Lung (tissue), 12 donors: ENCODE measurements around the gene ARGLU1. TPM values are rescaled to one million over a fixed set of nuclear protein-coding genes. Genes with fewer than 3 reads are reported as not detected.
A peak's percentile ranks its signal among the peaks of the same experiment; 100 is the strongest.

ENCODE experiments used
- ATAC-seq: fragments of 200-7000 bp; cut with Tn5 transposase; one replicate; pipeline ENCODE4 v1.9.1; 2020; ENCODE audit warnings: moderate number of reproducible peaks; ENCODE audit not compliant: insufficient read depth, low FRiP score
- DNase-seq, 3 donors: peaks; one replicate each; pipeline ENCODE4 v3.0.0-alpha.2; 2013 to 2017
- H3K27ac ChIP-seq, 2 donors: one replicate each; pipeline ENCODE4 v1.5.1; 2013; ENCODE audit warnings: mild to moderate bottlenecking in 2 of 2, moderate library complexity in 2 of 2, control low read depth in 1 of 2, inconsistent platforms in 1 of 2, low read depth in 1 of 2, low read length in 1 of 2
- H3K27me3 ChIP-seq, 3 donors: one replicate each; pipeline ENCODE4 v1.5.1; 2013; ENCODE audit warnings: low read length in 2 of 3; ENCODE audit not compliant: control insufficient read depth in 3 of 3, insufficient read depth in 3 of 3
- H3K36me3 ChIP-seq, 4 donors: one replicate each; pipeline ENCODE4 v1.5.1; 2013; ENCODE audit warnings: low read length in 4 of 4, mild to moderate bottlenecking in 1 of 4, moderate library complexity in 1 of 4; ENCODE audit not compliant: control insufficient read depth in 4 of 4, insufficient read depth in 4 of 4
- H3K4me1 ChIP-seq, 5 donors: one replicate each; pipeline ENCODE4 v1.5.1; 2013; ENCODE audit warnings: low read length in 5 of 5, mild to moderate bottlenecking in 2 of 5, moderate library complexity in 1 of 5; ENCODE audit not compliant: control insufficient read depth in 5 of 5, insufficient read depth in 5 of 5
- H3K4me3 ChIP-seq: one replicate; pipeline ENCODE4 v1.5.1; 2013; ENCODE audit warnings: mild to moderate bottlenecking, control low read depth, moderate library complexity
- H3K9ac ChIP-seq, 2 donors: one replicate each; pipeline ENCODE4 v1.5.1; 2013; ENCODE audit warnings: low read length in 2 of 2, control low read depth in 1 of 2; ENCODE audit not compliant: insufficient read depth in 1 of 2
- H3K9me3 ChIP-seq, 4 donors: one replicate each; pipeline ENCODE4 v1.5.1; 2013; ENCODE audit warnings: low read length in 3 of 4, mild to moderate bottlenecking in 1 of 4, moderate library complexity in 1 of 4; ENCODE audit not compliant: control insufficient read depth in 4 of 4, insufficient read depth in 3 of 4
- WGBS, 2 donors: extraction: QIAGEN DNeasy Blood & Tissue Kit; methylation state at CpG; one replicate each; pipeline ENCODE4 v1.1.7; 2013; 5-methylcytosine and 5-hydroxymethylcytosine counted together
- polyA plus RNA-seq, 2 donors: library from polyadenylated mRNA; stranded (reverse); fragments of 200-250 nt; gene quantifications; one replicate each; pipeline ENCODE4 v1.2.1, GENCODE V29; 2013
- total RNA-seq, 2 donors: library from RNA; depleted of rRNA in 1 of 2; stranded (reverse); fragments of >200 nt in 1 of 2; gene quantifications; one replicate each; pipeline ENCODE4 v1.2.1, GENCODE V29; 2014 to 2021
- TF ChIP-seq, protein P1 (sequence below): IDR thresholded peaks from 2 replicates; pipeline ENCODE4 v1.5.1; 2012; ENCODE audit warnings: mild to moderate bottlenecking; ENCODE audit errors: control extremely low read depth, extremely low read depth
- donor health status: control.
- donor health status: control.
- donor health status: Bipolar disorder and iron deficiency.
- donor health status: healthy.
- donor health status: DM: yes; HTN: yes; CAD: no.

The ARGLU1 gene
- total and polyA plus RNA-seq, 4 donors, result 58.8 to 256 (median 91.5) TPM

- no peaks in the 10 kb centered on the region for H3K9me3 ChIP-seq
- TF ChIP-seq, protein P1, sequence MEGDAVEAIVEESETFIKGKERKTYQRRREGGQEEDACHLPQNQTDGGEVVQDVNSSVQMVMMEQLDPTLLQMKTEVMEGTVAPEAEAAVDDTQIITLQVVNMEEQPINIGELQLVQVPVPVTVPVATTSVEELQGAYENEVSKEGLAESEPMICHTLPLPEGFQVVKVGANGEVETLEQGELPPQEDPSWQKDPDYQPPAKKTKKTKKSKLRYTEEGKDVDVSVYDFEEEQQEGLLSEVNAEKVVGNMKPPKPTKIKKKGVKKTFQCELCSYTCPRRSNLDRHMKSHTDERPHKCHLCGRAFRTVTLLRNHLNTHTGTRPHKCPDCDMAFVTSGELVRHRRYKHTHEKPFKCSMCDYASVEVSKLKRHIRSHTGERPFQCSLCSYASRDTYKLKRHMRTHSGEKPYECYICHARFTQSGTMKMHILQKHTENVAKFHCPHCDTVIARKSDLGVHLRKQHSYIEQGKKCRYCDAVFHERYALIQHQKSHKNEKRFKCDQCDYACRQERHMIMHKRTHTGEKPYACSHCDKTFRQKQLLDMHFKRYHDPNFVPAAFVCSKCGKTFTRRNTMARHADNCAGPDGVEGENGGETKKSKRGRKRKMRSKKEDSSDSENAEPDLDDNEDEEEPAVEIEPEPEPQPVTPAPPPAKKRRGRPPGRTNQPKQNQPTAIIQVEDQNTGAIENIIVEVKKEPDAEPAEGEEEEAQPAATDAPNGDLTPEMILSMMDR, result no peak
- no peak overlapping the region for H3K9ac ChIP-seq
- H3K4me3 ChIP-seq, result no peak overlapping the region
- ATAC-seq (peak; percentile 64), DNase-seq (no peak)
- peaks cover 2 to 27% (median 13%) of the 10 kb centered on the region in 5 donors for H3K4me1 ChIP-seq
- WGBS, 2 donors, result 26 to 45% methylated on average over 17 of the region's 17 CpGs
- no peaks in the 10 kb centered on the region for H3K27me3 ChIP-seq
- peak overlapping the region in 1 of 2 donors; percentile 21 for H3K27ac ChIP-seq
- H3K36me3 ChIP-seq, result peaks cover 0 to 29% (median 21%) of the 10 kb centered on the region in 4 donors
These were observed 74.3 kb downstream of the ARGLU1 start for GRCh38 chr13:106493533-106494220.

DNA sequence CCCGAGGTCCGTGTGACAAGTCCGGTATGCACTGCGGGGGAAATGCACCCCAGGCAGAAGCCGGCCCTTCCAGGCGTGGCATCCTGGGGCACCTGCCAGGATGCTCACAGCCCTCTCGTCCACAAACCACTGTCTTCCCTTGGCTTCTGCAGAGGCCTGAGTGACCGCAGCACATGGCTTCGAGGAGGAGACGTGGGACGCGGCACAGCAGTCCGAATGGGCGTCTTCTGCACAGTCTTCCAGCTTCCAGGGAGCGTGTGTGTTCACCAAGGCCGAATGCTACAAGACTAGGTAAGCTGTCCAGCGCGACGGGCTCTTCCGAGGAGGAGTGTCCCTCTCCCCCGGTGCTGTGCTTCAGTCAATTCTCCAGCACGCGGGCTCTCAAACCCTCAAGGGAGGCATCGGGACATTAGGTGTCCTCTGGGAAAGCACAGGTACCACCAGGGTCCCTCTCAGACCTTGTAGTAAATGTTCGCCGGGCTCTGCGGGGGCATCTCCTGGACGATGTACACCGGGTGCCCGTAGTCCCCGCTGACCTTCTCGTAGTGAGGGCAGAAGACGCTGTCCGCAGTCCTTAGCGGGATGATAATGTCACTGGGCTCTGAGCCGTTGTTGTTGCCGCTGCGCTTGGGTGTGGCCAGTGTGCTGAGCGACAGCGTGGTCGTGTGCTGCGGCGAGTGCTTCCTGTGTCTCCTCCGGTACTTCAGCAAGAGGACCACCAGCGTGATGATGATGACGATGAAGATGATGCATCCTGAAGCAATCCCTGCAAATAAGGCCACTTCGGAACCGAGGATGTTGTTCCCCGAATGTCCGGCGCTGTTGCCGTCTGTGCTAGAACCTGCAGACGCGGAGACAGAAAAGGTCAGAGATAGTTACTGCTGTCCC, 75.1 kb downstream of the ARGLU1 start:
- H3K27ac ChIP-seq, result peak overlapping the region in 1 of 2 donors; percentile 21
- 88 to 89% methylated on average over 54 of the region's 54 CpGs for WGBS, 2 donors
- H3K4me3 ChIP-seq, result no peak overlapping the region
- no peaks in the 10 kb centered on the region for H3K9me3 ChIP-seq
- DNase-seq (no peak), ATAC-seq (no peak)
- H3K9ac ChIP-seq, result no peak overlapping the region
- peaks cover 5 to 28% (median 11%) of the 10 kb centered on the region in 5 donors for H3K4me1 ChIP-seq
- no peaks in the 10 kb centered on the region for H3K27me3 ChIP-seq
- TF ChIP-seq, protein P1, result no peak
- peaks cover 0 to 29% (median 21%) of the 10 kb centered on the region in 4 donors for H3K36me3 ChIP-seq

DNA sequence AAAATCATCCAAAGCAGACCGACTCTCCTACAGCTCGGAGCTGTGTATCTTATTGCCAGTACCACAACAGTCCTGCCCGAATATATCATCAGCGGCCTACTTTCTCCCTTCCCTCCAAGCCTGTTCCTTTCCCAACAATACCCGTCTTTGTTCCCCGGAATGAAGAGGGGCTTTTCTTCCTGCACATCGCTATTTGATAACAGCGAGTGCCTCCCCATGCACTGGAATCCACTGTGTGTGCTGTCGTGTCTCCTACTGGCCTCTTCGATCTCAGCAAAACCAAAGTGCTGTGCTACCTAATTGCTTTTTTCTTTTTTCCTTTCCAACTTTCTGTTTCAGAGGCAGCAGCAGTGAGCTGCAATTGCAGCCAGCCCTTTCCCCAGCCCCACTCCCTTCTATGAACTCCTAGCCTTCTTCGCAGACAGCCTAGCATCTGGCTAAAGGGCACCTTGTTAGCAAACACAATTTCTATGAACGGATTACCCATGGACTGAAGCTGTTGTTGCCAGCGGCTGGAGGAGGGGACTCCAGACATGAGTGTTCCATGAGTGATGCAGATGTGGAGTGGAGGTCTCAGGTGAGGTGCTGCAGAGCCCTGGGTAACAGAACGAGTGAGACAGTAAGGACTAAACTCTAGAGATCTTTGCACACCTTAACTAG, 75.9 kb downstream of the ARGLU1 start:
- H3K27ac ChIP-seq, result no peak overlapping the region
- H3K4me1 ChIP-seq, result peaks cover 5 to 28% (median 11%) of the 10 kb centered on the region in 5 donors
- H3K36me3 ChIP-seq, result peaks cover 0 to 29% (median 21%) of the 10 kb centered on the region in 4 donors
- H3K4me3 ChIP-seq, result no peak overlapping the region
- no peaks in the 10 kb centered on the region for H3K9me3 ChIP-seq
- TF ChIP-seq, protein P1, result no peak
- H3K27me3 ChIP-seq, result no peaks in the 10 kb centered on the region
- ATAC-seq (no peak), DNase-seq (no peak)
- no peak overlapping the region for H3K9ac ChIP-seq
- 75 to 82% methylated on average over 14 of the region's 14 CpGs for WGBS, 2 donors

Other genes starting within 250 kb of the ARGLU1 start
- gene EFNB2, start 32.5 kb downstream of the ARGLU1 start, total RNA-seq, result 10 to 100 TPM; 38.3 to 43.8 TPM
- 10 to 100 TPM; 15.7 to 19.8 TPM for gene EFNB2, start 32.5 kb downstream of the ARGLU1 start, polyA plus RNA-seq